Neural crest cell (in vitro differentiated cells): ENCODE data around the gene RBP2. TPM values are rescaled to one million over a fixed set of nuclear protein-coding genes. Genes with fewer than 3 reads are reported as not detected.

Experiments
- DNase-seq: peaks from one replicate; pipeline ENCODE4 v3.0.0; 2021; ENCODE audit warnings: low read depth, mixed read lengths, low spot score
- H3K27ac Mint-ChIP-seq: one replicate; pipeline ENCODE4 v1.8.0; 2021; ENCODE audit warnings: mild to moderate bottlenecking, mixed read lengths; ENCODE audit not compliant: unreplicated experiment
- H3K27me3 Mint-ChIP-seq: 2 replicates; pipeline ENCODE4 v1.8.0; 2021; ENCODE audit warnings: low read depth, mild to moderate bottlenecking, mixed read lengths
- H3K36me3 Mint-ChIP-seq: 2 replicates; pipeline ENCODE4 v1.8.0; 2021; ENCODE audit warnings: low read depth, mild to moderate bottlenecking, mixed read lengths
- H3K4me1 Mint-ChIP-seq: 2 replicates; pipeline ENCODE4 v1.8.0; 2021; ENCODE audit warnings: mixed read lengths
- H3K4me3 Mint-ChIP-seq: one replicate; pipeline ENCODE4 v1.8.0; 2021; ENCODE audit warnings: mild to moderate bottlenecking, mixed read lengths
- H3K9me3 Mint-ChIP-seq: 2 replicates; pipeline ENCODE4 v1.8.0; 2021; ENCODE audit warnings: mixed read lengths
- total RNA-seq: library from RNA; stranded (reverse); gene quantifications from 2 replicates; pipeline ENCODE4 v1.2.1, GENCODE V29; 2021
- TF ChIP-seq, protein P1 (sequence below): fragments of 200-600 bp; sonication (generic); conservative IDR thresholded peaks from 2 replicates; pipeline ENCODE4 v1.5.0; 2021; ENCODE audit warnings: antibody characterized with exemption, mild to moderate bottlenecking

RBP2 gene
- total RNA-seq, 1 donor from 2014 or later, result not detected

DNA sequence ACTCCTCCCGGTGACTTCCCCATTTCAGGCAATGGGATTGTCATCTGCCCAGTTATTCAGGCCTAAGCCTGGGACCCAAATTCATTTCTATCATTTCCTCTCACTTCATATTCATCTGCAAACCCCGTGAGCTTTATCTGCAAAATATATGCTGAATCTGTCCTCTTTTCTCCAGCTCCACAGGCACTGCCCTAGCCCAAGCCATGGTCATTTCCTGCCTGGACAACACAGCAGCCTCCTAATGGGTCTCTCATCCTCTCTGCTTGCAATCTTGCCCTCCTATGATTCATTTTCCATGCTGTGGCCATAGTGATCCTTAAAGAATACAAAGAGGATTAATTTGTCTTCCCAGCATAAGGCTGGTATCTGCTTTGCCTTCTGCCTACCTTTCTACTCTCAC lies 6.1 kb downstream of the RBP2 start:
- Mint-ChIP-seq H3K36me3 (no peaks in the 10 kb centered on the region), H3K27me3 (no peaks in the 10 kb centered on the region), H3K4me1 (no peaks in the 10 kb centered on the region)

GRCh38 chr3:139468399-139468798 lies 7.9 kb downstream of the RBP2 start:
- no peaks in the 10 kb centered on the region for H3K36me3 Mint-ChIP-seq
- TF ChIP-seq, protein P1, sequence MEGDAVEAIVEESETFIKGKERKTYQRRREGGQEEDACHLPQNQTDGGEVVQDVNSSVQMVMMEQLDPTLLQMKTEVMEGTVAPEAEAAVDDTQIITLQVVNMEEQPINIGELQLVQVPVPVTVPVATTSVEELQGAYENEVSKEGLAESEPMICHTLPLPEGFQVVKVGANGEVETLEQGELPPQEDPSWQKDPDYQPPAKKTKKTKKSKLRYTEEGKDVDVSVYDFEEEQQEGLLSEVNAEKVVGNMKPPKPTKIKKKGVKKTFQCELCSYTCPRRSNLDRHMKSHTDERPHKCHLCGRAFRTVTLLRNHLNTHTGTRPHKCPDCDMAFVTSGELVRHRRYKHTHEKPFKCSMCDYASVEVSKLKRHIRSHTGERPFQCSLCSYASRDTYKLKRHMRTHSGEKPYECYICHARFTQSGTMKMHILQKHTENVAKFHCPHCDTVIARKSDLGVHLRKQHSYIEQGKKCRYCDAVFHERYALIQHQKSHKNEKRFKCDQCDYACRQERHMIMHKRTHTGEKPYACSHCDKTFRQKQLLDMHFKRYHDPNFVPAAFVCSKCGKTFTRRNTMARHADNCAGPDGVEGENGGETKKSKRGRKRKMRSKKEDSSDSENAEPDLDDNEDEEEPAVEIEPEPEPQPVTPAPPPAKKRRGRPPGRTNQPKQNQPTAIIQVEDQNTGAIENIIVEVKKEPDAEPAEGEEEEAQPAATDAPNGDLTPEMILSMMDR, result no peak
- no peak overlapping the region for H3K27ac Mint-ChIP-seq
- no peak overlapping the region for H3K4me3 Mint-ChIP-seq
- no peaks in the 10 kb centered on the region for H3K9me3 Mint-ChIP-seq
- H3K4me1 Mint-ChIP-seq, result no peaks in the 10 kb centered on the region
- DNase-seq, result no peak
- no peaks in the 10 kb centered on the region for H3K27me3 Mint-ChIP-seq

More for the DNA sequence above, 6.1 kb downstream of the RBP2 start:
- H3K4me3 Mint-ChIP-seq, result no peak overlapping the region
- no peak for DNase-seq
- H3K27ac Mint-ChIP-seq, result no peak overlapping the region
- H3K9me3 Mint-ChIP-seq, result no peaks in the 10 kb centered on the region
- TF ChIP-seq, protein P1, result no peak

DNA sequence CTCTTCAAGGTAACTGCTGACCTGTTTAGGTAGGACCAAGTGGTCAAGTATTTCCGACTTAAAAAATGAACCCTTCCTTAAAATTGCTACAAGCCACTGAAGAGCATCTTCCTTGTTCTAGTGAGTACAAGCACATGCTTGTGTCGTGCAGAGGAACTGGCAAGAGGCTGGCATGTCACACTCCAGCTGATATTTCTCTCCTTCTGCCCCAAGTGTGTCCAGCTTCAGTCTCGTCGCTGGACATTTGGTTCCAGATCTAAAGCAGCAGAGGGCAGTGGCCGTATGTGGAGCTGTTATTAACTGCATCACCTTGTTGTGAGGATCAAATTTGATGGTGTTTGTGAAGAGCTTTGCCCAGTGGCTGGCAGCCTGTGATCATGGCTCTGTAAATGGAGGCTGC lies 10.0 kb downstream of the RBP2 start:
- DNase-seq, result no peak
- TF ChIP-seq, protein P1, result no peak
- H3K4me3 Mint-ChIP-seq, result no peak overlapping the region
- no peak overlapping the region for H3K27ac Mint-ChIP-seq
- no peaks in the 10 kb centered on the region for H3K27me3 Mint-ChIP-seq
- no peaks in the 10 kb centered on the region for H3K36me3 Mint-ChIP-seq
- no peaks in the 10 kb centered on the region for H3K4me1 Mint-ChIP-seq
- no peaks in the 10 kb centered on the region for H3K9me3 Mint-ChIP-seq

- Mint-ChIP-seq H3K9me3 (no peaks in the 10 kb centered on the region), H3K4me3 (no peak overlapping the region), H3K36me3 (no peaks in the 10 kb centered on the region), H3K27ac (no peak overlapping the region), H3K4me1 (no peaks in the 10 kb centered on the region), H3K27me3 (no peaks in the 10 kb centered on the region)
- DNase-seq, result no peak
- TF ChIP-seq, protein P1, result no peak
Measured at GRCh38 chr3:139465636-139466035, 10.7 kb downstream of the RBP2 start.

GRCh38 chr3:139463466-139463865 lies 12.8 kb downstream of the RBP2 start:
- no peaks in the 10 kb centered on the region for H3K4me1 Mint-ChIP-seq
- no peaks in the 10 kb centered on the region for H3K9me3 Mint-ChIP-seq
- no peaks in the 10 kb centered on the region for H3K27me3 Mint-ChIP-seq
- no peak for DNase-seq
- H3K27ac Mint-ChIP-seq, result no peak overlapping the region
- TF ChIP-seq, protein P1, result no peak
- no peaks in the 10 kb centered on the region for H3K36me3 Mint-ChIP-seq
- no peak overlapping the region for H3K4me3 Mint-ChIP-seq

DNA sequence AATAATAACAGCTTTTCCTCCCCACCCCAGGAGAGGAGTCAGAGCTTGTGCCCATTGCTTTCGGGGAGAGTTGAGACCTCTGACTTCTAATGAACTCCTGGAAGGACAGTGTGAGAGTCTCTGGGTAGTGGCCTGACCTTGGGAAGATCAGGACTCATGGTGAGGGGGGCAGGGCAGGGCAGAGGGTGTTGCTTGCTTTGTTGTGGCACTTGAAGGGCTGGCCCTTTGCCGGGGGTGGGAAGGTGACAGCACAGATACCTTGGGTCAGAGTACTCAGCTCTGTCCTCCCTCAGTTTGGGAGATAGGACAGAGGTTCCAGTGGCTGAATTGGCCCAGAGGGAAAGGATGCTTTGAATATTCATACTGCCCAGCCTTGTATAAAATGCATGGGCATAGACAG lies 15.8 kb downstream of the RBP2 start:
- no peaks in the 10 kb centered on the region for H3K4me1 Mint-ChIP-seq
- DNase-seq, result no peak
- H3K27ac Mint-ChIP-seq, result no peak overlapping the region
- H3K36me3 Mint-ChIP-seq, result no peaks in the 10 kb centered on the region
- no peaks in the 10 kb centered on the region for H3K27me3 Mint-ChIP-seq
- H3K4me3 Mint-ChIP-seq, result no peak overlapping the region
- no peaks in the 10 kb centered on the region for H3K9me3 Mint-ChIP-seq
- TF ChIP-seq, protein P1, result no peak
